WTC11 (cell line): ENCODE results near the gene ZFAND3.

ENCODE experiments used
- CTCF ChIP-seq: fragments of 200-600 bp; IDR thresholded peaks from 2 replicates; pipeline ENCODE4 v1.8.0; 2022; ENCODE audit warnings: antibody characterized with exemption
- E2F4 ChIP-seq: sonication (generic); formaldehyde crosslinking; IDR thresholded peaks from 2 replicates; pipeline ENCODE4 v1.8.1; 2022; ENCODE audit warnings: low read depth, mild to moderate bottlenecking, moderate library complexity, missing genetic modification reagents, borderline replicate concordance
- IRF1 ChIP-seq: sonication (generic); formaldehyde crosslinking; IDR thresholded peaks from 2 replicates; pipeline ENCODE4 v1.8.0; 2023; ENCODE audit warnings: missing genetic modification reagents
- NR2C2 ChIP-seq: sonication (generic); formaldehyde crosslinking; IDR thresholded peaks from 2 replicates; pipeline ENCODE4 v1.8.0; 2022; ENCODE audit warnings: mild to moderate bottlenecking, missing genetic modification reagents

GRCh38 chr6:37862430-37862829, 42.9 kb downstream of the ZFAND3 start:
- no peak for TF ChIP-seq NR2C2 (CRISPR knock-in tag)
- no peak for TF ChIP-seq CTCF
- TF ChIP-seq E2F4 = no peak
- no peak for TF ChIP-seq IRF1 (CRISPR knock-in tag)
